IMR-90 (cell line): ENCODE results near the gene NAPSA.

ENCODE experiments used
- CEBPB ChIP-seq: IDR thresholded peaks from 2 replicates; pipeline ENCODE4 v1.6.1; 2012; ENCODE audit warnings: low read depth, low read length, improper control_type of control experiment
- MAFK ChIP-seq: IDR thresholded peaks from 2 replicates; pipeline ENCODE4 v1.6.1; 2012; ENCODE audit warnings: low read depth, low read length, improper control_type of control experiment
- MXI1 ChIP-seq: IDR thresholded peaks from 2 replicates; pipeline ENCODE4 v1.6.1; 2012; ENCODE audit warnings: low read depth, mild to moderate bottlenecking, low read length, moderate library complexity, borderline replicate concordance
- NFE2L2 ChIP-seq: fragments of 150-350 bp; IDR thresholded peaks from 2 replicates; pipeline ENCODE4 v1.6.1; 2016; ENCODE audit warnings: low read depth, mild to moderate bottlenecking, low read length
- POLR2A ChIP-seq: IDR thresholded peaks from 2 replicates; pipeline ENCODE4 v1.6.1; 2012; ENCODE audit warnings: mild to moderate bottlenecking, low read depth, low read length
- RAD21 ChIP-seq: IDR thresholded peaks from 2 replicates; pipeline ENCODE4 v1.6.1; 2012; ENCODE audit warnings: low read length, improper control_type of control experiment
- TF ChIP-seq, protein P1 (sequence below): fragments of 150-350 bp; IDR thresholded peaks from 2 replicates; pipeline ENCODE4 v1.6.1; 2017; ENCODE audit warnings: mild to moderate bottlenecking, antibody characterized with exemption, low read length, low read depth
- TF ChIP-seq, protein P2 (sequence below): conservative IDR thresholded peaks from 2 replicates; pipeline ENCODE4 v1.5.1; 2012; ENCODE audit warnings: mild to moderate bottlenecking, low read depth, low read length, improper control_type of control experiment

DNA sequence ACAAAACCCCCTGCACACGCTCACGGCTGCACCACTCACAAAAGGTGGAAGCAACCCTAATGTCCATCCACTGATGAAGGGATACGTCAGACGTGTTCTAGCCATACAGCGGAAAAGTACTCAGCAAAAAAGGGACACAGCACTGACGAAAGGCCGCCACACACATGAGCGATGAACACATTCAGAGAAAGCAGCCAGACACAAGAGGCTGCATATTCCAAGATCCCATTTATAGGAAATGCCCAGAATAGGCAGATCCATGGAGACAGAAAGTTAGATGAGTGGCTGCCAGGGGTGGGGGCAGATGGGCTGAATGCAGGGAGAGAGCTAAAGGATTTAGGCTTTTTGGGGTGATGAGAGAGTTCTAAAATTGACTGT lies 22.4 kb upstream of the NAPSA start:
- TF ChIP-seq, protein P1, sequence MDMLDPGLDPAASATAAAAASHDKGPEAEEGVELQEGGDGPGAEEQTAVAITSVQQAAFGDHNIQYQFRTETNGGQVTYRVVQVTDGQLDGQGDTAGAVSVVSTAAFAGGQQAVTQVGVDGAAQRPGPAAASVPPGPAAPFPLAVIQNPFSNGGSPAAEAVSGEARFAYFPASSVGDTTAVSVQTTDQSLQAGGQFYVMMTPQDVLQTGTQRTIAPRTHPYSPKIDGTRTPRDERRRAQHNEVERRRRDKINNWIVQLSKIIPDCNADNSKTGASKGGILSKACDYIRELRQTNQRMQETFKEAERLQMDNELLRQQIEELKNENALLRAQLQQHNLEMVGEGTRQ, result no peak
- TF ChIP-seq POLR2A, result no peak
- TF ChIP-seq NFE2L2, result no peak
- TF ChIP-seq, protein P2, sequence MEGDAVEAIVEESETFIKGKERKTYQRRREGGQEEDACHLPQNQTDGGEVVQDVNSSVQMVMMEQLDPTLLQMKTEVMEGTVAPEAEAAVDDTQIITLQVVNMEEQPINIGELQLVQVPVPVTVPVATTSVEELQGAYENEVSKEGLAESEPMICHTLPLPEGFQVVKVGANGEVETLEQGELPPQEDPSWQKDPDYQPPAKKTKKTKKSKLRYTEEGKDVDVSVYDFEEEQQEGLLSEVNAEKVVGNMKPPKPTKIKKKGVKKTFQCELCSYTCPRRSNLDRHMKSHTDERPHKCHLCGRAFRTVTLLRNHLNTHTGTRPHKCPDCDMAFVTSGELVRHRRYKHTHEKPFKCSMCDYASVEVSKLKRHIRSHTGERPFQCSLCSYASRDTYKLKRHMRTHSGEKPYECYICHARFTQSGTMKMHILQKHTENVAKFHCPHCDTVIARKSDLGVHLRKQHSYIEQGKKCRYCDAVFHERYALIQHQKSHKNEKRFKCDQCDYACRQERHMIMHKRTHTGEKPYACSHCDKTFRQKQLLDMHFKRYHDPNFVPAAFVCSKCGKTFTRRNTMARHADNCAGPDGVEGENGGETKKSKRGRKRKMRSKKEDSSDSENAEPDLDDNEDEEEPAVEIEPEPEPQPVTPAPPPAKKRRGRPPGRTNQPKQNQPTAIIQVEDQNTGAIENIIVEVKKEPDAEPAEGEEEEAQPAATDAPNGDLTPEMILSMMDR, result no peak
- TF ChIP-seq MXI1, result no peak
- no peak for TF ChIP-seq RAD21
- TF ChIP-seq MAFK, result no peak
- no peak for TF ChIP-seq CEBPB
